Immature natural killer cell (primary cell): ENCODE data around the gene TAC3. TPM values are rescaled to one million over a fixed set of nuclear protein-coding genes. Genes with fewer than 3 reads are reported as not detected.
"Not testable (repeated sequence)": the region's sequence is repeated elsewhere in the genome, so short reads cannot be mapped to it uniquely, and the experiment has no call there.

Experiments
- DNase-seq, 3 donors: peaks; one replicate each; pipeline ENCODE4 v3.0.0; 2022; ENCODE audit warnings: mixed read lengths in 1 of 3
- H3K27ac Mint-ChIP-seq, 6 donors: one replicate each; pipeline ENCODE4 v1.8.0; 2020; ENCODE audit warnings: mixed read lengths in 6 of 6, mild to moderate bottlenecking in 5 of 6, inconsistent platforms in 4 of 6, moderate library complexity in 3 of 6
- H3K27me3 Mint-ChIP-seq, 3 donors: one replicate each; pipeline ENCODE4 v1.8.0; 2020 to 2021; ENCODE audit warnings: low read depth in 3 of 3, mild to moderate bottlenecking in 3 of 3, mixed read lengths in 3 of 3, moderate library complexity in 3 of 3, inconsistent platforms in 1 of 3
- H3K36me3 Mint-ChIP-seq, 3 donors: one replicate each; pipeline ENCODE4 v1.8.0; 2020; ENCODE audit warnings: mixed read lengths in 3 of 3, inconsistent platforms in 2 of 3, mild to moderate bottlenecking in 2 of 3
- H3K4me1 Mint-ChIP-seq, 2 donors: one replicate each; pipeline ENCODE4 v1.8.0; 2020; ENCODE audit warnings: inconsistent platforms in 2 of 2, mild to moderate bottlenecking in 2 of 2, mixed read lengths in 2 of 2, moderate library complexity in 1 of 2
- H3K4me3 Mint-ChIP-seq, 5 donors: one replicate each; pipeline ENCODE4 v1.8.0; 2020; ENCODE audit warnings: mild to moderate bottlenecking in 5 of 5, mixed read lengths in 5 of 5, inconsistent platforms in 3 of 5, moderate library complexity in 3 of 5
- H3K9me3 Mint-ChIP-seq, 6 donors: one replicate each; pipeline ENCODE4 v1.8.0; 2020; ENCODE audit warnings: mild to moderate bottlenecking in 6 of 6, mixed read lengths in 6 of 6, inconsistent platforms in 4 of 6, moderate library complexity in 3 of 6
- polyA plus RNA-seq, 3 donors: library from polyadenylated mRNA; unstranded; fragments of 300-500 nt; fragmentation: Illumina TruSeq; gene quantifications; one replicate each; pipeline ENCODE4 v1.2.3, GENCODE V29; 2021

Gene TAC3
- polyA plus RNA-seq, 3 donors from 2014 or later: not detected

DNA sequence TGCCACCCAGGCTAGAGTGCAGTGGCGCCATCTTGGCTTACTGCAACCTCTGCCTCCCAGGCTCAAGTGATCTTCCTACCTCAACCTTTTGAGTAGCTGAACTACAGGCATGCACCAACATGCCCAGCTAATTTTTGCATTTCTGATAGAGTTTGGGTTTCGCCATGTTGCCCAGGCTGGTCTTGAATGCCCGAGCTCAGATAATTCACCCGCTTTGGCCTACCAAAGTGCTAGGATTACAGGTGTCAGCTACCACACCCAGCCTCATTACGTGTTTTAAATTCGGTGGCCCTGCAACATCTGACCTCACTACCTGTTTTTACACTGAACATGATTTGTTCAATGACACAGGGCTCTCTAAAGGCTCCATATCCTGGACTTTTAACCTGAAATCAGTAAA, 36.1 kb downstream of the TAC3 start:
- Mint-ChIP-seq H3K27me3 (peaks cover 0 to 3% (median 2%) of the 10 kb centered on the region in 3 donors), H3K36me3 (peaks cover 0 to 6% (median 5%) of the 10 kb centered on the region in 3 donors), H3K4me1 (no peaks in the 10 kb centered on the region), H3K4me3 (no peak overlapping the region), H3K27ac (no peak overlapping the region), H3K9me3 (no peaks in the 10 kb centered on the region)
- DNase-seq: no peak

DNA sequence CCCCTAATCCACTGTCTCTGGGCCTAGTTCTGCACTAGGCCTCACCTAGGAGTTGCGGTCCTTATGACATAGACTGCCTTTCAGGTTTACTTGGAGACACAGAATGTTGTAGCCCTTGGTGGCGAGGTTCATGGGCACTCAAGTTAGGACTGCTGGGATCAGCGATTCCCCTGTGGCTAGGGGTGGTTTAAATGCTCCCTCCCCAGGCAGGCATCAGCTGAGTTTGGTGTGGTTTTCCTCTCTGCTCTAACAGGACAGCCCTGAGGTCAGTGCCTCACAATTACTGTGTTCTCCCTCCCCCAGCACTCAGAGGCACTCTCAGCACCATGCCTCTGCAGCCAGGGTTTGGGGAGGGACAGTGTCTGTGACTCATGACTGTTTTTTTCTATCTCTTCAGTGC, 36.7 kb downstream of the TAC3 start:
- Mint-ChIP-seq H3K4me1 (no peaks in the 10 kb centered on the region), H3K9me3 (no peaks in the 10 kb centered on the region), H3K27me3 (peaks cover 0 to 3% (median 2%) of the 10 kb centered on the region in 3 donors), H3K4me3 (no peak overlapping the region), H3K36me3 (peaks cover 0 to 6% (median 5%) of the 10 kb centered on the region in 3 donors), H3K27ac (no peak overlapping the region)
- DNase-seq: no peak

- no peaks in the 10 kb centered on the region for H3K4me1 Mint-ChIP-seq
- no peak for DNase-seq
- H3K36me3 Mint-ChIP-seq: peaks cover 0 to 6% (median 5%) of the 10 kb centered on the region in 3 donors
- H3K4me3 Mint-ChIP-seq: no peak overlapping the region
- H3K9me3 Mint-ChIP-seq: no peaks in the 10 kb centered on the region
- H3K27me3 Mint-ChIP-seq: peaks cover 0 to 2% (median 1%) of the 10 kb centered on the region in 3 donors
- no peak overlapping the region for H3K27ac Mint-ChIP-seq
These were observed 37.8 kb downstream of the TAC3 start for GRCh38 chr12:56978397-56979138.

DNA sequence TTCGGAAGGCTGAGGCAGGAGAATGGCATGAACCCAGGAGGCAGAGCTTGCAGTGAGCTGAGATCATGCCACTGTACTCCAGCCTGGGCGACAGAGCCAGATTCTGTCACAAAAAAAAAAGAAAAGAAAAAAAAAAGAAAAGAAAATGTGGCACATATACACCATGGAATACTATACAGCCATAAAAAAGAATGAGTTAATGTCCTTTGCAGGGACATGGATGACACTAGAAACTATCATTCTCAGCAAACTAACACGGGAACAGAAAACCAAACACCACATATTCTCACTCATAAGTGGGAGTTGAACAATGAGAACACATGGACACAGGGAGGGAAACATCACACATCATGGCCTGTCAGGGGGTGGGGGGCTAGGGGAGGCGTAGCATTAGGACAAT, 39.0 kb downstream of the TAC3 start:
- H3K9me3 Mint-ChIP-seq, H3K4me3 Mint-ChIP-seq, DNase-seq, H3K4me1 Mint-ChIP-seq, H3K36me3 Mint-ChIP-seq, H3K27me3 Mint-ChIP-seq: not testable (repeated sequence)
- peak overlapping the region in 1 of 6 donors; percentile 69 for H3K27ac Mint-ChIP-seq

- not testable (repeated sequence) for H3K36me3 Mint-ChIP-seq, H3K27me3 Mint-ChIP-seq, H3K4me3 Mint-ChIP-seq, H3K27ac Mint-ChIP-seq, H3K9me3 Mint-ChIP-seq, H3K4me1 Mint-ChIP-seq, DNase-seq
These were observed 42.1 kb downstream of the TAC3 start for GRCh38 chr12:56974224-56974623.

GRCh38 chr12:56968910-56969309, 47.4 kb downstream of the TAC3 start:
- H3K36me3 Mint-ChIP-seq, H3K9me3 Mint-ChIP-seq, H3K4me3 Mint-ChIP-seq, H3K27me3 Mint-ChIP-seq, H3K4me1 Mint-ChIP-seq, H3K27ac Mint-ChIP-seq, DNase-seq: not testable (repeated sequence)

GRCh38 chr12:56965997-56966642, 50.2 kb downstream of the TAC3 start:
- not testable (repeated sequence) for DNase-seq, H3K9me3 Mint-ChIP-seq, H3K36me3 Mint-ChIP-seq

GRCh38 chr12:56965124-56965523, 51.2 kb downstream of the TAC3 start:
- not testable (repeated sequence) for H3K4me3 Mint-ChIP-seq, H3K27me3 Mint-ChIP-seq, H3K36me3 Mint-ChIP-seq, H3K27ac Mint-ChIP-seq, H3K4me1 Mint-ChIP-seq, H3K9me3 Mint-ChIP-seq, DNase-seq

More at GRCh38 chr12:56965997-56966642, 50.2 kb downstream of the TAC3 start:
- H3K4me3 Mint-ChIP-seq, H3K27ac Mint-ChIP-seq, H3K4me1 Mint-ChIP-seq, H3K27me3 Mint-ChIP-seq: not testable (repeated sequence)

DNA sequence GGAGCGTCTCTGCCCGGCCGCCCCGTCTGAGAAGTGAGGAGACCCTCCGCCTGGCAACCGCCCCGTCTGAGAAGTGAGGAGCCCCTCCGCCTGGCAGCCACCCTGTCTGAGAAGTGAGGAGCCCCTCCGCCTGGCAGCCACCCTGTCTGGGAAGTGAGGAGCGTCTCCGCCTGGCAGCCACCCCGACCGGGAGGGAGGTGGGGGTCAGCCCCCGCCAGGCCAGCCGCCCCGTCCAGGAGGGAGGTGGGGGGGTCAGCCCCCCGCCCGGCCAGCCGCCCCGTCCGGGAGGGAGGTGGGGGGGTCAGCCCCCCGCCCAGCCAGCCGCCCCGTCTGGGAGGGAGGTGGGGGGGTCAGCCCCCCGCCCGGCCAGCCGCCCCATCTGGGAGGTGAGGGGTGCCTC, 52.8 kb downstream of the TAC3 start:
- not testable (repeated sequence) for H3K27ac Mint-ChIP-seq, DNase-seq, H3K4me3 Mint-ChIP-seq, H3K4me1 Mint-ChIP-seq, H3K36me3 Mint-ChIP-seq, H3K9me3 Mint-ChIP-seq, H3K27me3 Mint-ChIP-seq

DNA sequence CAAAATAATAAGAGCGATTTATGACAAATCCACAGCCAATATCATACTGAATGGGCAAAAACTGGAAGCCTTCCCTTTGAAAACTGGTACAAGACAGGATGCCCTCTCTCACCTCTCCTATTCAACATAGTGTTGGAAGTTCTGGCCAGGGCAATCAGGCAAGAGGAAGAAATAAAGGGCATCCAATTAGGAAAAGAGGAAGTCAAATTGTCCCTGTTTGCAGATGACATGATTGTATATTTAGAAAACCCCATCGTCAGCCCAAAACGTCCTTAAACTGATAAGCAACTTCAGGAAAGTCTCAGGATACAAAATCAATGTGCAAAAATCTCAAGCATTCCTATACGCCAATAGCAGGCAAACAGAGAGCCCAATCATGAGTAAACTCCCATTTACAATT, 54.1 kb downstream of the TAC3 start:
- not testable (repeated sequence) for H3K27me3 Mint-ChIP-seq, H3K4me1 Mint-ChIP-seq, DNase-seq, H3K9me3 Mint-ChIP-seq, H3K36me3 Mint-ChIP-seq, H3K4me3 Mint-ChIP-seq, H3K27ac Mint-ChIP-seq

Other genes with a start within 250 kb of the TAC3 start
- gene SDR9C7, start 82.1 kb downstream of the TAC3 start, polyA plus RNA-seq: not detected
- 1 to 10 TPM in 1 of 3 donors, under 1 TPM in 2; 0.14 to 1.9 (median 0.18) TPM for gene RDH16, start 58.9 kb downstream of the TAC3 start, polyA plus RNA-seq
- 1 to 10 TPM in 2 of 3 donors, not detected in 1; 1.1 to 2.6 TPM for gene ZBTB39, start 10.0 kb downstream of the TAC3 start, polyA plus RNA-seq
- gene MYO1A, start 33.6 kb upstream of the TAC3 start, polyA plus RNA-seq: not detected
- 1 to 10 TPM; 1.6 to 4.1 (median 2.6) TPM for gene NEMP1, start 62.3 kb upstream of the TAC3 start, polyA plus RNA-seq
- gene NAB2, start 72.6 kb upstream of the TAC3 start, polyA plus RNA-seq: 1 to 10 TPM; 1.0 to 2.7 (median 1.3) TPM
- 10 to 100 TPM; 71.1 to 94.0 (median 89.1) TPM for gene STAT6, start 94.8 kb upstream of the TAC3 start, polyA plus RNA-seq
- under 1 TPM in 2 of 3 donors, not detected in 1; 0.08 to 0.22 TPM for gene LRP1, start 112.0 kb upstream of the TAC3 start, polyA plus RNA-seq
- not detected for gene LRP1-AS, start 131.1 kb upstream of the TAC3 start, polyA plus RNA-seq
- not detected for gene NXPH4, start 200.3 kb upstream of the TAC3 start, polyA plus RNA-seq
- 10 to 100 TPM; 43.1 to 50.8 (median 49.3) TPM for gene SHMT2, start 213.2 kb upstream of the TAC3 start, polyA plus RNA-seq
- not detected for gene STAC3, start 234.7 kb upstream of the TAC3 start, polyA plus RNA-seq